HepG2 (cell line): ENCODE results near the gene ZNF512B. TPM values are rescaled to one million over a fixed set of nuclear protein-coding genes. Genes with fewer than 3 reads are reported as not detected.
A peak's percentile ranks its signal among the peaks of the same experiment; 100 is the strongest.

Experiments used
- ARID4A ChIP-seq: sonication (generic); formaldehyde crosslinking; IDR thresholded peaks from 2 replicates; pipeline ENCODE4 v1.5.0; 2020; ENCODE audit warnings: mild to moderate bottlenecking, missing genetic modification reagents, borderline replicate concordance
- ERF ChIP-seq: IDR thresholded peaks from 2 replicates; pipeline ENCODE4 v1.6.1; 2018; ENCODE audit warnings: missing biosample characterization, missing genetic modification reagents
- HHEX ChIP-seq: IDR thresholded peaks from 2 replicates; pipeline ENCODE4 v1.6.1; 2016; ENCODE audit warnings: control low read depth
- HNRNPL ChIP-seq: fragments of 200-400 bp; formaldehyde crosslinking; IDR thresholded peaks from 2 replicates; pipeline ENCODE4 v1.6.1; 2017; ENCODE audit warnings: mild to moderate bottlenecking, low read depth, low read length
- JUN ChIP-seq: sonication (generic); formaldehyde crosslinking; IDR thresholded peaks from 2 replicates; pipeline ENCODE4 v1.4.0; 2020; ENCODE audit warnings: mild to moderate bottlenecking, missing genetic modification reagents
- JUND ChIP-seq: sonication (generic); formaldehyde crosslinking; IDR thresholded peaks from 2 replicates; pipeline ENCODE4 v1.8.0; 2022; ENCODE audit warnings: mild to moderate bottlenecking, missing genetic modification reagents
- KDM5B ChIP-seq: sonication (generic); formaldehyde crosslinking; IDR thresholded peaks from 2 replicates; pipeline ENCODE4 v1.4.0; 2020; ENCODE audit warnings: missing genetic modification reagents, mild to moderate bottlenecking, borderline replicate concordance
- SALL1 ChIP-seq: sonication (generic); formaldehyde crosslinking; IDR thresholded peaks from 2 replicates; pipeline ENCODE4 v1.8.0; 2022; ENCODE audit warnings: mild to moderate bottlenecking, missing genetic modification reagents
- SP140L ChIP-seq: sonication (generic); formaldehyde crosslinking; IDR thresholded peaks from 2 replicates; pipeline ENCODE4 v1.4.0; 2020; ENCODE audit warnings: missing genetic modification reagents, borderline replicate concordance
- STAT6 ChIP-seq: sonication (generic); formaldehyde crosslinking; IDR thresholded peaks from 2 replicates; pipeline ENCODE4 v1.4.0; 2020; ENCODE audit warnings: missing genetic modification reagents, mild to moderate bottlenecking, borderline replicate concordance
- ZBTB34 ChIP-seq: sonication (generic); formaldehyde crosslinking; IDR thresholded peaks from 2 replicates; pipeline ENCODE4 v1.8.0; 2022; ENCODE audit warnings: mild to moderate bottlenecking, missing genetic modification reagents
- ZNF232 ChIP-seq: sonication (generic); formaldehyde crosslinking; IDR thresholded peaks from 2 replicates; pipeline ENCODE4 v1.4.0; 2020; ENCODE audit warnings: missing genetic modification reagents, borderline replicate concordance
- ZNF280D ChIP-seq: sonication (generic); formaldehyde crosslinking; IDR thresholded peaks from 2 replicates; pipeline ENCODE4 v1.5.1; 2020; ENCODE audit warnings: mild to moderate bottlenecking, missing genetic modification reagents
- ZNF431 ChIP-seq: sonication (generic); formaldehyde crosslinking; IDR thresholded peaks from 2 replicates; pipeline ENCODE4 v1.9.0; 2022; ENCODE audit warnings: missing genetic modification reagents, low read depth, mild to moderate bottlenecking, borderline replicate concordance
- ZNF878 ChIP-seq: sonication (generic); formaldehyde crosslinking; IDR thresholded peaks from 2 replicates; pipeline ENCODE4 v1.8.1; 2023; ENCODE audit warnings: mild to moderate bottlenecking, missing genetic modification reagents, moderate library complexity
- ZSCAN29 ChIP-seq: sonication (generic); formaldehyde crosslinking; conservative IDR thresholded peaks from 2 replicates; pipeline ENCODE4 v1.4.0; 2020; ENCODE audit warnings: mild to moderate bottlenecking, missing genetic modification reagents
- polyA plus RNA-seq, 8 experiments: library from polyadenylated mRNA; depleted of rRNA in 3 of 8; stranded (reverse) in 7 of 8; unstranded in 1 of 8; fragments of >200 nt; fragmentation: Illumina TruSeq in 4 of 8; extraction: Trizol in 4 of 8; gene quantifications; 2 replicates each; pipeline versions ENCODE4 v1.2.1 to v1.2.3, GENCODE V29; 2011 to 2016; ENCODE audit warnings: low read depth in 4 of 8, missing spikeins in 1 of 8, mixed read lengths in 1 of 8; ENCODE audit not compliant: insufficient read depth in 1 of 8
- total RNA-seq, 5 experiments: library from RNA; depleted of rRNA; stranded (reverse); fragments of >200 nt; fragmentation: Illumina TruSeq; extraction: Trizol; gene quantifications; 2 replicates each; pipeline ENCODE4 v1.2.3, GENCODE V29; 2016; ENCODE audit warnings: low read depth in 1 of 5

ZNF512B gene
- total and polyA plus RNA-seq, 2 of the 13 experiments (the other 11 are each of a cell fraction or from before 2014, with no cell fraction given), result 11.5 to 30.6 TPM

GRCh38 chr20:63980806-63981728 lies 11.3 kb upstream of the ZNF512B start, which contains the start of gene PRPF6 (continued):
- TF ChIP-seq ZNF280D (CRISPR knock-in tag) (no peak; the same call in none of the 2 replicates), HNRNPL (0 out of 2 replicates have a peak, but pooled peaks have one; percentile 61), SALL1 (peak; percentile 98), ZNF232 (CRISPR knock-in tag) (peak; percentile 77; the same call in 1 of the 2 replicates), KDM5B (peak; percentile 96), JUN (CRISPR knock-in tag) (0 out of 2 replicates have a peak, but pooled peaks have one; percentile 12), ERF (CRISPR knock-in tag) (peak; percentile 99), ZBTB34 (peak; percentile 59; the same call in 1 of the 2 replicates), SP140L (peak; percentile 39; the same call in 1 of the 2 replicates), JUND (CRISPR knock-in tag) (peak; percentile 78; the same call in 1 of the 2 replicates), HHEX (peak; percentile 39; the same call in 1 of the 2 replicates), ZNF431 (CRISPR knock-in tag) (peak; percentile 99), STAT6 (CRISPR knock-in tag) (peak; percentile 47; the same call in 1 of the 2 replicates), ARID4A (CRISPR knock-in tag) (peak; percentile 99), ZSCAN29 (peak; percentile 94), ZNF878 (peak; percentile 45; the same call in 1 of the 2 replicates)
